SK-N-SH (cell line): Measurements from ENCODE around the gene NEK9. TPM values are rescaled to one million over a fixed set of nuclear protein-coding genes. Genes with fewer than 3 reads are reported as not detected.

ENCODE experiments used
- CTCF ChIA-PET: fragments of 300-600, 350-600 bp; formaldehyde crosslinking; extraction: SDS; loops from one replicate; lab custom pipeline; 2021; lab: Yijun Ruan, JAX
- POLR2A ChIA-PET: fragments of 350-600 bp; sonication (Branson Sonifier 250); formaldehyde crosslinking; extraction: SDS; loops from one replicate; lab custom pipeline; 2020; ENCODE audit warnings: antibody characterized with exemption, inconsistent platforms; lab: Yijun Ruan, JAX
- DNase-seq: peaks from one replicate; pipeline ENCODE4 v3.0.0; 2012
- H2AFZ ChIP-seq: fragments of 200-600 bp; sonication (generic); 2 replicates; pipeline ENCODE4 v1.8.1; 2016; ENCODE audit warnings: antibody characterized with exemption, mild to moderate bottlenecking, low read depth
- H3F3A ChIP-seq: fragments of 200-600 bp; sonication (generic); replicated peaks from 2 replicates; pipeline ENCODE3; 2016; ENCODE audit warnings: antibody characterized with exemption, mild to moderate bottlenecking; ENCODE audit not compliant: insufficient read depth
- H3K27ac ChIP-seq, 2 experiments: fragments of 200-500 bp in 1 of 2; fragments of 200-600 bp in 1 of 2; sonication (Bioruptor generic) in 1 of 2; sonication (generic), shearing (Covaris generic) in 1 of 2; 2 replicates each; pipeline versions ENCODE4 v1.5.1 to v1.6.1; 2014 to 2016; ENCODE audit warnings: low read depth in 2 of 2, inconsistent platforms in 1 of 2, low read length in 1 of 2, mild to moderate bottlenecking in 1 of 2, mixed read lengths in 1 of 2
- H3K27me3 ChIP-seq: fragments of 200-600 bp; sonication (generic), shearing (Covaris generic); 2 replicates; pipeline ENCODE4 v1.6.1; 2016; ENCODE audit warnings: mixed run types; ENCODE audit not compliant: insufficient read depth
- H3K36me3 ChIP-seq, 2 experiments: fragments of 200-500 bp in 1 of 2; fragments of 200-600 bp in 1 of 2; sonication (Bioruptor generic) in 1 of 2; sonication (generic) in 1 of 2; replicated peaks in 1 of 2; 2 replicates each; pipeline versions ENCODE3 to v1.5.1; 2014 to 2016; ENCODE audit warnings: low read length in 1 of 2, mild to moderate bottlenecking in 1 of 2; ENCODE audit not compliant: insufficient read depth in 2 of 2, control insufficient read depth in 1 of 2
- H3K4me1 ChIP-seq, 2 experiments: fragments of 200-500 bp in 1 of 2; fragments of 200-600 bp in 1 of 2; sonication (Bioruptor generic) in 1 of 2; sonication (generic), shearing (Covaris generic) in 1 of 2; 2 replicates each; pipeline versions ENCODE4 v1.5.1 to v1.6.1; 2014 to 2016; ENCODE audit warnings: low read depth in 1 of 2, low read length in 1 of 2, mixed run types in 1 of 2; ENCODE audit not compliant: insufficient read depth in 2 of 2, control insufficient read depth in 1 of 2
- H3K4me2 ChIP-seq: fragments of 200-600 bp; sonication (generic), shearing (Covaris generic); 2 replicates; pipeline ENCODE4 v1.6.1; 2017; ENCODE audit warnings: mixed run types
- H3K4me3 ChIP-seq, 2 experiments: fragments of 200-500 bp in 1 of 2; fragments of 200-600 bp in 1 of 2; sonication (Bioruptor generic) in 1 of 2; sonication (generic), shearing (Covaris generic) in 1 of 2; 2 replicates each; pipeline versions ENCODE4 v1.5.1 to v1.8.1; 2014 to 2016; ENCODE audit warnings: low read depth in 2 of 2, inconsistent platforms in 1 of 2, low read length in 1 of 2, mild to moderate bottlenecking in 1 of 2, mixed read lengths in 1 of 2, moderate library complexity in 1 of 2
- H3K79me2 ChIP-seq: fragments of 200-600 bp; sonication (generic); 2 replicates; pipeline ENCODE4 v1.8.1; 2017; ENCODE audit warnings: mild to moderate bottlenecking; ENCODE audit not compliant: insufficient read depth
- H3K9ac ChIP-seq: fragments of 200-600 bp; sonication (generic); 2 replicates; pipeline ENCODE4 v1.6.1; 2017; ENCODE audit warnings: mixed run types
- H3K9me2 ChIP-seq: fragments of 200-600 bp; sonication (generic); 2 replicates; pipeline ENCODE4 v1.6.1; 2017; ENCODE audit warnings: mixed run types
- H3K9me3 ChIP-seq: fragments of 200-600 bp; sonication (generic); 2 replicates; pipeline ENCODE4 v1.6.1; 2017; ENCODE audit warnings: mixed run types, mild to moderate bottlenecking, moderate library complexity
- H4K20me1 ChIP-seq: fragments of 200-600 bp; sonication (generic); 2 replicates; pipeline ENCODE4 v1.6.1; 2017; ENCODE audit warnings: mild to moderate bottlenecking, mixed run types; ENCODE audit not compliant: insufficient read depth
- FOXJ3 ChIP-seq: sonication (generic); formaldehyde crosslinking; IDR thresholded peaks from 2 replicates; pipeline ENCODE4 v1.5.1; 2020; ENCODE audit warnings: mild to moderate bottlenecking, missing genetic modification reagents
- GATA2 ChIP-seq: sonication (generic); formaldehyde crosslinking; IDR thresholded peaks from 2 replicates; pipeline ENCODE4 v1.5.0; 2020; ENCODE audit warnings: mild to moderate bottlenecking, missing genetic modification reagents
- MEF2A ChIP-seq: IDR thresholded peaks from 2 replicates; pipeline ENCODE4 v1.4.0; 2012; ENCODE audit warnings: low read depth, borderline replicate concordance
- RAD21 ChIP-seq: IDR thresholded peaks from 2 replicates; pipeline ENCODE4 v1.6.1; 2012; ENCODE audit warnings: mild to moderate bottlenecking, low read length
- RCOR1 ChIP-seq: fragments of 150-350 bp; IDR thresholded peaks from 2 replicates; pipeline ENCODE4 v1.6.1; 2017; ENCODE audit warnings: antibody characterized with exemption, low read length
- RFX5 ChIP-seq: IDR thresholded peaks from 2 replicates; pipeline ENCODE4 v1.6.1; 2012; ENCODE audit warnings: mild to moderate bottlenecking, improper control_type of control experiment, low read length
- RXRA ChIP-seq: IDR thresholded peaks from 2 replicates; pipeline ENCODE4 v1.4.0; 2012; ENCODE audit warnings: low read depth, mild to moderate bottlenecking, borderline replicate concordance
- SIN3A ChIP-seq: IDR thresholded peaks from 2 replicates; pipeline ENCODE4 v1.6.1; 2012; ENCODE audit warnings: low read depth, mild to moderate bottlenecking, low read length, moderate library complexity, borderline replicate concordance
- TCF12 ChIP-seq: IDR thresholded peaks from 2 replicates; pipeline ENCODE4 v1.4.0; 2012
- WGBS: methylation state at CpG from one replicate; pipeline ENCODE4 v1.1.6; 2017; ENCODE audit warnings: low lambda C conversion rate; 5-methylcytosine and 5-hydroxymethylcytosine counted together
- polyA plus RNA-seq, 3 experiments: library from polyadenylated mRNA; depleted of rRNA; stranded (reverse); fragments of >200 nt; gene quantifications; 2 replicates each; pipeline ENCODE4 v1.2.3, GENCODE V29; 2012
- TF ChIP-seq, protein P1 (sequence below): fragments of 150-350 bp; IDR thresholded peaks from 2 replicates; pipeline ENCODE4 v1.6.1; 2017; ENCODE audit warnings: antibody characterized with exemption, low read length, low read depth, borderline replicate concordance
- TF ChIP-seq, protein P2 (sequence below): IDR thresholded peaks from 2 replicates; pipeline ENCODE4 v1.6.1; 2012; ENCODE audit warnings: mild to moderate bottlenecking, low read depth, low read length, moderate library complexity
- TF ChIP-seq, protein P3 (sequence below): IDR thresholded peaks from 2 replicates; pipeline ENCODE4; 2012
- TF ChIP-seq, protein P4 (sequence below): fragments of 200-600 bp; sonication (generic); IDR thresholded peaks from 2 replicates; pipeline ENCODE4 v1.6.1; 2017; ENCODE audit warnings: antibody characterized with exemption, mild to moderate bottlenecking, moderate library complexity

Gene NEK9
- polyA plus RNA-seq, 1 of the 3 experiments (the other 2 are of a cell fraction) = 48.1 TPM

DNA sequence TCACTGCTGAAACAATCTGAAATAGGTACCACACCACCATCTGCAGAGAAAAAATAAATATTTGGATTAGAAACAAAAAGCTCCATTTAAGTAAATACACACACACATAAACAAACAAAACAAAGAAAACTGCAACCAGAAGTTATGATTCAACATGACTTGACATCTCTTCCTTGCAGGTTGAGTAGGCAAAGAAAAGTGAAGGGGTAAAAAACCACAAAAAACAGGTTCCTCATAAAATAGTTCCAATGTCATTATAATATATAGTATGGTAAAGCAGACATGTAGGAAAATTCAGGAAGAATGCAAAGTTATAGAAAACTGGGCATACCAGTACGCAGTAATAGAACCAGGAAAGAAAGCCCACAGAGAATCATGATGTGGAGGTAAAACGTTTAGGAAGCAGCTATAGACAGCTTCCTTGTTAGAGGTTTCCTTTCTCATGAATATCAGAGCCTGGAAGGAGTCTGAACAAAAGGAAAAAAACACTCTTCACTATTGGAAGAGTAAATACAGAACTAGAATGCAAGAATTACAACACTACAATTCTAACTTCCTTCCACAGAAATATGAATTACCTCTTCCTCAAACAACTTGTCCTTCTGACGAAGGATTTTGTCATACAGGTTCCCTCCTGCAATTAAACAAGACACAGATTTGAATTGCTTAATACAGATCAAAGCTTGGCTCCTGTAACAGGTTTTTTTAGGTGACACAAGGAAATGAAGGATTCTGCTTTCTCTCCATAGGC lies 6.1 kb downstream of the NEK9 start:
- Histone ChIP-seq H3K9me3 (no peaks in the 10 kb centered on the region), H3K9me2 (no peaks in the 10 kb centered on the region), H3F3A (peaks cover 18% of the 10 kb centered on the region), H2AFZ (no peak overlapping the region), H3K27me3 (no peaks in the 10 kb centered on the region), H3K79me2 (peaks cover 11% of the 10 kb centered on the region), H4K20me1 (no peaks in the 10 kb centered on the region), H3K4me2 (no peak overlapping the region), H3K4me3 (no peak overlapping the region), H3K4me1 (peaks cover 3 to 5% of the 10 kb centered on the region in 2 experiments; a peak in 3 of 4 replicates), H3K9ac (no peak overlapping the region), H3K27ac (no peak overlapping the region), H3K36me3 (peaks cover 38 to 54% of the 10 kb centered on the region in 2 experiments)
- TF ChIP-seq RFX5 (no peak), RAD21 (no peak), FOXJ3 (CRISPR knock-in tag) (no peak), RCOR1 (no peak), TCF12 (no peak), MEF2A (no peak), SIN3A (no peak), GATA2 (CRISPR knock-in tag) (no peak), RXRA (no peak)
- TF ChIP-seq, protein P1, sequence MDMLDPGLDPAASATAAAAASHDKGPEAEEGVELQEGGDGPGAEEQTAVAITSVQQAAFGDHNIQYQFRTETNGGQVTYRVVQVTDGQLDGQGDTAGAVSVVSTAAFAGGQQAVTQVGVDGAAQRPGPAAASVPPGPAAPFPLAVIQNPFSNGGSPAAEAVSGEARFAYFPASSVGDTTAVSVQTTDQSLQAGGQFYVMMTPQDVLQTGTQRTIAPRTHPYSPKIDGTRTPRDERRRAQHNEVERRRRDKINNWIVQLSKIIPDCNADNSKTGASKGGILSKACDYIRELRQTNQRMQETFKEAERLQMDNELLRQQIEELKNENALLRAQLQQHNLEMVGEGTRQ = no peak
- TF ChIP-seq, protein P2, sequence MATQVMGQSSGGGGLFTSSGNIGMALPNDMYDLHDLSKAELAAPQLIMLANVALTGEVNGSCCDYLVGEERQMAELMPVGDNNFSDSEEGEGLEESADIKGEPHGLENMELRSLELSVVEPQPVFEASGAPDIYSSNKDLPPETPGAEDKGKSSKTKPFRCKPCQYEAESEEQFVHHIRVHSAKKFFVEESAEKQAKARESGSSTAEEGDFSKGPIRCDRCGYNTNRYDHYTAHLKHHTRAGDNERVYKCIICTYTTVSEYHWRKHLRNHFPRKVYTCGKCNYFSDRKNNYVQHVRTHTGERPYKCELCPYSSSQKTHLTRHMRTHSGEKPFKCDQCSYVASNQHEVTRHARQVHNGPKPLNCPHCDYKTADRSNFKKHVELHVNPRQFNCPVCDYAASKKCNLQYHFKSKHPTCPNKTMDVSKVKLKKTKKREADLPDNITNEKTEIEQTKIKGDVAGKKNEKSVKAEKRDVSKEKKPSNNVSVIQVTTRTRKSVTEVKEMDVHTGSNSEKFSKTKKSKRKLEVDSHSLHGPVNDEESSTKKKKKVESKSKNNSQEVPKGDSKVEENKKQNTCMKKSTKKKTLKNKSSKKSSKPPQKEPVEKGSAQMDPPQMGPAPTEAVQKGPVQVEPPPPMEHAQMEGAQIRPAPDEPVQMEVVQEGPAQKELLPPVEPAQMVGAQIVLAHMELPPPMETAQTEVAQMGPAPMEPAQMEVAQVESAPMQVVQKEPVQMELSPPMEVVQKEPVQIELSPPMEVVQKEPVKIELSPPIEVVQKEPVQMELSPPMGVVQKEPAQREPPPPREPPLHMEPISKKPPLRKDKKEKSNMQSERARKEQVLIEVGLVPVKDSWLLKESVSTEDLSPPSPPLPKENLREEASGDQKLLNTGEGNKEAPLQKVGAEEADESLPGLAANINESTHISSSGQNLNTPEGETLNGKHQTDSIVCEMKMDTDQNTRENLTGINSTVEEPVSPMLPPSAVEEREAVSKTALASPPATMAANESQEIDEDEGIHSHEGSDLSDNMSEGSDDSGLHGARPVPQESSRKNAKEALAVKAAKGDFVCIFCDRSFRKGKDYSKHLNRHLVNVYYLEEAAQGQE = no peak
- TF ChIP-seq, protein P3, sequence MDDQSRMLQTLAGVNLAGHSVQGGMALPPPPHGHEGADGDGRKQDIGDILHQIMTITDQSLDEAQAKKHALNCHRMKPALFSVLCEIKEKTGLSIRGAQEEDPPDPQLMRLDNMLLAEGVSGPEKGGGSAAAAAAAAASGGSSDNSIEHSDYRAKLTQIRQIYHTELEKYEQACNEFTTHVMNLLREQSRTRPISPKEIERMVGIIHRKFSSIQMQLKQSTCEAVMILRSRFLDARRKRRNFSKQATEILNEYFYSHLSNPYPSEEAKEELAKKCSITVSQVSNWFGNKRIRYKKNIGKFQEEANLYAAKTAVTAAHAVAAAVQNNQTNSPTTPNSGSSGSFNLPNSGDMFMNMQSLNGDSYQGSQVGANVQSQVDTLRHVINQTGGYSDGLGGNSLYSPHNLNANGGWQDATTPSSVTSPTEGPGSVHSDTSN = no peak
- TF ChIP-seq, protein P4, sequence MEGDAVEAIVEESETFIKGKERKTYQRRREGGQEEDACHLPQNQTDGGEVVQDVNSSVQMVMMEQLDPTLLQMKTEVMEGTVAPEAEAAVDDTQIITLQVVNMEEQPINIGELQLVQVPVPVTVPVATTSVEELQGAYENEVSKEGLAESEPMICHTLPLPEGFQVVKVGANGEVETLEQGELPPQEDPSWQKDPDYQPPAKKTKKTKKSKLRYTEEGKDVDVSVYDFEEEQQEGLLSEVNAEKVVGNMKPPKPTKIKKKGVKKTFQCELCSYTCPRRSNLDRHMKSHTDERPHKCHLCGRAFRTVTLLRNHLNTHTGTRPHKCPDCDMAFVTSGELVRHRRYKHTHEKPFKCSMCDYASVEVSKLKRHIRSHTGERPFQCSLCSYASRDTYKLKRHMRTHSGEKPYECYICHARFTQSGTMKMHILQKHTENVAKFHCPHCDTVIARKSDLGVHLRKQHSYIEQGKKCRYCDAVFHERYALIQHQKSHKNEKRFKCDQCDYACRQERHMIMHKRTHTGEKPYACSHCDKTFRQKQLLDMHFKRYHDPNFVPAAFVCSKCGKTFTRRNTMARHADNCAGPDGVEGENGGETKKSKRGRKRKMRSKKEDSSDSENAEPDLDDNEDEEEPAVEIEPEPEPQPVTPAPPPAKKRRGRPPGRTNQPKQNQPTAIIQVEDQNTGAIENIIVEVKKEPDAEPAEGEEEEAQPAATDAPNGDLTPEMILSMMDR = no peak
- ChIA-PET POLR2A (no interaction called here), CTCF (interaction anchor here (1.1 to 11.6 kb wide), 4 partner anchors 32 to 180 kb away, joined by 3 to 237 read pairs (median 4); no protein-coding TSS in a partner anchor)
- DNase-seq = no peak
- 76% methylated on average over 3 of the region's 3 CpGs for WGBS
